Measurements from ENCODE around the gene PRM3. TPM values are rescaled to one million over a fixed set of nuclear protein-coding genes. Genes with fewer than 3 reads are reported as not detected.

Gene PRM3
- total RNA-seq, 1 donor from 2014 or later, result not detected

- DNase-seq, result no peak
- Mint-ChIP-seq H3K27me3 (ENCODE audit: unreplicated experiment) (peaks cover 1% of the 10 kb centered on the region), H3K36me3 (ENCODE audit: unreplicated experiment) (no peaks in the 10 kb centered on the region), H3K4me3 (ENCODE audit: unreplicated experiment) (no peak overlapping the region), H3K27ac (ENCODE audit: unreplicated experiment) (no peak overlapping the region), H3K9me3 (ENCODE audit: unreplicated experiment) (peaks cover 1% of the 10 kb centered on the region), H3K4me1 (ENCODE audit: low read depth, unreplicated experiment) (peaks cover 2% of the 10 kb centered on the region)
- no peak for TF ChIP-seq CTCF (IDR thresholded peaks at IDR 0.05; ENCODE audit: partially characterized antibody, unreplicated experiment)
Observed at GRCh38 chr16:11270602-11271162, 2.7 kb downstream of the PRM3 start.

GRCh38 chr16:11268921-11269375 lies 4.5 kb downstream of the PRM3 start, which contains the start of gene TNP2:
TNP2 (minus strand) TSS chr16:11269325; CDS start chr16:11269262, 63 bp downstream.
- Mint-ChIP-seq H3K4me3 (ENCODE audit: unreplicated experiment) (no peak within 1 kb of the TSS), H3K36me3 (ENCODE audit: unreplicated experiment) (no peaks in the 10 kb centered on the region), H3K27me3 (ENCODE audit: unreplicated experiment) (peaks cover 1% of the 10 kb centered on the region), H3K27ac (ENCODE audit: unreplicated experiment) (no peak within 1 kb of the TSS), H3K9me3 (ENCODE audit: unreplicated experiment) (peaks cover 1% of the 10 kb centered on the region), H3K4me1 (ENCODE audit: low read depth, unreplicated experiment) (peaks cover 2% of the 10 kb centered on the region)
- no peak for DNase-seq
- no peak for TF ChIP-seq CTCF (IDR thresholded peaks at IDR 0.05; ENCODE audit: partially characterized antibody, unreplicated experiment)

- Mint-ChIP-seq H3K4me1 (ENCODE audit: low read depth, unreplicated experiment) (no peaks in the 10 kb centered on the region), H3K9me3 (ENCODE audit: unreplicated experiment) (peaks cover under 1% of the 10 kb centered on the region), H3K27me3 (ENCODE audit: unreplicated experiment) (peaks cover 1% of the 10 kb centered on the region), H3K36me3 (ENCODE audit: unreplicated experiment) (no peaks in the 10 kb centered on the region), H3K27ac (ENCODE audit: unreplicated experiment) (no peak overlapping the region), H3K4me3 (ENCODE audit: unreplicated experiment) (no peak overlapping the region)
- no peak for TF ChIP-seq CTCF (IDR thresholded peaks at IDR 0.05; ENCODE audit: partially characterized antibody, unreplicated experiment)
- no peak for DNase-seq
Observed at GRCh38 chr16:11265124-11265523, 8.3 kb downstream of the PRM3 start.

GRCh38 chr16:11264155-11264832 lies 9.1 kb downstream of the PRM3 start:
- TF ChIP-seq CTCF (IDR thresholded peaks at IDR 0.05; ENCODE audit: partially characterized antibody, unreplicated experiment), result no peak
- DNase-seq, result no peak
- no peak overlapping the region for H3K4me3 Mint-ChIP-seq (ENCODE audit: unreplicated experiment)
- H3K9me3 Mint-ChIP-seq (ENCODE audit: unreplicated experiment), result peaks cover 3% of the 10 kb centered on the region
- H3K27me3 Mint-ChIP-seq (ENCODE audit: unreplicated experiment), result peaks cover 1% of the 10 kb centered on the region
- no peaks in the 10 kb centered on the region for H3K36me3 Mint-ChIP-seq (ENCODE audit: unreplicated experiment)
- H3K27ac Mint-ChIP-seq (ENCODE audit: unreplicated experiment), result no peak overlapping the region
- H3K4me1 Mint-ChIP-seq (ENCODE audit: low read depth, unreplicated experiment), result no peaks in the 10 kb centered on the region

- no peak overlapping the region for H3K27ac Mint-ChIP-seq (ENCODE audit: unreplicated experiment)
- H3K27me3 Mint-ChIP-seq (ENCODE audit: unreplicated experiment), result no peaks in the 10 kb centered on the region
- H3K4me3 Mint-ChIP-seq (ENCODE audit: unreplicated experiment), result no peak overlapping the region
- DNase-seq, result no peak
- no peak for TF ChIP-seq CTCF (IDR thresholded peaks at IDR 0.05; ENCODE audit: partially characterized antibody, unreplicated experiment)
- H3K36me3 Mint-ChIP-seq (ENCODE audit: unreplicated experiment), result no peaks in the 10 kb centered on the region
- peaks cover 3% of the 10 kb centered on the region for H3K9me3 Mint-ChIP-seq (ENCODE audit: unreplicated experiment)
- no peaks in the 10 kb centered on the region for H3K4me1 Mint-ChIP-seq (ENCODE audit: low read depth, unreplicated experiment)
Observed at GRCh38 chr16:11263737-11264136, 9.7 kb downstream of the PRM3 start.
